HuH-7.5 (cell line): ENCODE data around the gene AFF3.
"Not testable (repeated sequence)": the region's sequence is repeated elsewhere in the genome, so short reads cannot be mapped to it uniquely, and the experiment has no call there.

ENCODE experiments used
- DNase-seq: peaks from one replicate; pipeline ENCODE4 v3.0.0; 2011; ENCODE audit warnings: low spot score

The AFF3 gene

GRCh38 chr2:99779276-99779675, 363.1 kb downstream of the AFF3 start:
- DNase-seq: no peak

GRCh38 chr2:99777656-99778290, 364.6 kb downstream of the AFF3 start:
- DNase-seq: no peak

GRCh38 chr2:99776906-99777646, 365.3 kb downstream of the AFF3 start:
- no peak for DNase-seq

GRCh38 chr2:99776206-99776905, 366.0 kb downstream of the AFF3 start:
- no peak for DNase-seq

- DNase-seq: no peak
Measured at GRCh38 chr2:99775585-99775984, 366.8 kb downstream of the AFF3 start.

GRCh38 chr2:99773642-99774041, 368.7 kb downstream of the AFF3 start:
- DNase-seq: not testable (repeated sequence)

- no peak for DNase-seq
Measured at GRCh38 chr2:99772591-99773331, 369.6 kb downstream of the AFF3 start.

GRCh38 chr2:99771681-99772333, 370.6 kb downstream of the AFF3 start:
- DNase-seq: no peak

GRCh38 chr2:99770876-99771275, 371.5 kb downstream of the AFF3 start:
- no peak for DNase-seq

GRCh38 chr2:99765731-99766318, 376.6 kb downstream of the AFF3 start:
- no peak for DNase-seq

GRCh38 chr2:99763764-99764163, 378.6 kb downstream of the AFF3 start:
- no peak for DNase-seq

GRCh38 chr2:99762714-99763113, 379.7 kb downstream of the AFF3 start:
- no peak for DNase-seq

GRCh38 chr2:99757611-99758114, 384.7 kb downstream of the AFF3 start:
- no peak for DNase-seq

GRCh38 chr2:99756059-99756458, 386.3 kb downstream of the AFF3 start:
- no peak for DNase-seq

- no peak for DNase-seq
Measured at GRCh38 chr2:99754210-99754609, 388.2 kb downstream of the AFF3 start.

GRCh38 chr2:99753505-99753904, 388.9 kb downstream of the AFF3 start:
- DNase-seq: no peak

GRCh38 chr2:99748344-99748743, 394.0 kb downstream of the AFF3 start:
- DNase-seq: no peak

GRCh38 chr2:99747842-99748241, 394.5 kb downstream of the AFF3 start:
- DNase-seq: no peak

GRCh38 chr2:99743146-99743545, 399.2 kb downstream of the AFF3 start:
- no peak for DNase-seq

GRCh38 chr2:99737537-99737936, 404.9 kb downstream of the AFF3 start:
- no peak for DNase-seq

GRCh38 chr2:99735753-99736152, 406.6 kb downstream of the AFF3 start:
- no peak for DNase-seq
